Adrenal gland (tissue), 12 donors: ENCODE data around the gene STPG4. TPM values are rescaled to one million over a fixed set of nuclear protein-coding genes. Genes with fewer than 3 reads are reported as not detected.
"Not testable (repeated sequence)": the region's sequence is repeated elsewhere in the genome, so short reads cannot be mapped to it uniquely, and the experiment has no call there.

Experiments used
- DNase-seq, 7 donors: peaks; one replicate each; pipeline ENCODE4 v3.0.0-alpha.2; 2019 to 2020
- H3K27ac ChIP-seq, 5 donors: fragments of 200-600 bp; sonication (generic) in 4 of 5; 1 replicate in 3 of 5; 2 replicates in 2 of 5; pipeline versions ENCODE4 v1.5.1 to v1.8.0; 2016 to 2020; ENCODE audit warnings: mild to moderate bottlenecking in 1 of 5
- H3K27me3 ChIP-seq: fragments of 200-600 bp; 2 replicates; pipeline ENCODE4 v1.8.0; 2021
- H3K36me3 ChIP-seq, 2 donors: fragments of 200-600 bp; replicated peaks in 1 of 2; 1 replicate in 1 of 2; 2 replicates in 1 of 2; pipeline versions ENCODE4 v1.5.1 to v1.8.0; 2018 to 2022
- H3K4me1 ChIP-seq, 2 donors: fragments of 200-600 bp; replicated peaks in 1 of 2; 1 replicate in 1 of 2; 2 replicates in 1 of 2; pipeline versions ENCODE4 v1.5.1 to v1.8.0; 2018 to 2021
- H3K4me3 ChIP-seq, 4 donors: fragments of 200-600 bp; sonication (generic) in 3 of 4; one replicate each; pipeline ENCODE4 v1.5.1; 2016 to 2018
- H3K9me3 ChIP-seq, 3 donors: fragments of 200-600 bp; sonication (generic) in 1 of 3; replicated peaks in 1 of 3; 1 replicate in 2 of 3; 2 replicates in 1 of 3; pipeline versions ENCODE4 v1.5.1 to v1.8.0; 2016 to 2021
- CTCF ChIP-seq, 6 experiments: fragments of 450-650 bp in 4 of 6; fragments of 200-600 bp in 2 of 6; sonication (generic) in 1 of 6; IDR thresholded peaks; 1 replicate in 5 of 6; 2 replicates in 1 of 6; pipeline versions ENCODE4 v1.5.1 to v1.8.0; 2016 to 2021; ENCODE audit warnings: antibody characterized with exemption in 6 of 6, mild to moderate bottlenecking in 2 of 6, moderate library complexity in 1 of 6
- POLR2A ChIP-seq, 2 donors: fragments of 450-650 bp; IDR thresholded peaks; one replicate each; pipeline ENCODE4 v1.6.1; 2017; ENCODE audit warnings: antibody characterized with exemption in 2 of 2, mild to moderate bottlenecking in 2 of 2, moderate library complexity in 1 of 2
- WGBS, 4 donors: extraction: QIAGEN DNeasy Blood & Tissue Kit in 2 of 4; methylation state at CpG; one replicate each; pipeline versions ENCODE4 v1.1.5 to v1.1.7; 2013 to 2017; 5-methylcytosine and 5-hydroxymethylcytosine counted together
- intact Hi-C, 2 donors: fragments of 100-400 bp; cut with DNase I; formaldehyde crosslinking; loops; one replicate each; pipeline versions ENCODE4 v1.14.1 to v1.15.0; 2022 to 2023
- polyA plus RNA-seq, 3 donors: library from polyadenylated mRNA; stranded (reverse); fragments of 200-250 nt in 2 of 3; fragments of 350-450 nt in 1 of 3; fragmentation: Illumina TruSeq in 1 of 3; extraction: RNeasy Lipid Tissue Mini Kit (QIAGEN cat#74804) in 1 of 3; gene quantifications; one replicate each; pipeline ENCODE4 v1.2.3, GENCODE V29; 2013 to 2014
- total RNA-seq, 9 donors: library from RNA; depleted of rRNA in 4 of 9; stranded (reverse); fragments of >200 nt in 4 of 9; fragments of 120-200 nt in 1 of 9; fragmentation: NEBNext Ultra II Directional in 1 of 9; extraction: Animal tissue kit (Norgen Biotek cat#: 25700) in 1 of 9; gene quantifications; one replicate each; pipeline versions ENCODE4 v1.1.0 to v1.2.4, GENCODE V29; 2013 to 2023
- donor health status: healthy with polysubstance abuse.
- donor health status: Bipolar disorder and iron deficiency.
- donor health status: DM: yes; HTN: yes; CAD: no.
- donor health status: DM: no; HTN: no; CAD: no.
- donor health status: DM: no; HTN: no; CAD: no.
- donor health status: DM: yes; HTN: yes; CAD: no.

STPG4 gene
- total and polyA plus RNA-seq, 12 donors = 0.24 to 0.28 TPM; not detected in 10

- whole genome bisulfite sequencing, 4 donors = 9 to 44% (median 27%) methylated on average over 2 of the region's 2 CpGs
- Histone ChIP-seq H3K9me3 (no peaks in the 10 kb centered on the region), H3K36me3 (no peaks in the 10 kb centered on the region), H3K4me3 (no peak overlapping the region), H3K27ac (no peak overlapping the region), H3K27me3 (no peaks in the 10 kb centered on the region), H3K4me1 (peaks cover 0 to 7% of the 10 kb centered on the region in 2 donors)
- TF ChIP-seq CTCF (IDR thresholded peaks at IDR 0.05) (no peak), POLR2A (IDR thresholded peaks at IDR 0.05) (no peak)
- DNase-seq = no peak
- intact Hi-C loops = no loop called here
These were observed 36.5 kb downstream of the STPG4 start for GRCh38 chr2:47118581-47118980.

DNA sequence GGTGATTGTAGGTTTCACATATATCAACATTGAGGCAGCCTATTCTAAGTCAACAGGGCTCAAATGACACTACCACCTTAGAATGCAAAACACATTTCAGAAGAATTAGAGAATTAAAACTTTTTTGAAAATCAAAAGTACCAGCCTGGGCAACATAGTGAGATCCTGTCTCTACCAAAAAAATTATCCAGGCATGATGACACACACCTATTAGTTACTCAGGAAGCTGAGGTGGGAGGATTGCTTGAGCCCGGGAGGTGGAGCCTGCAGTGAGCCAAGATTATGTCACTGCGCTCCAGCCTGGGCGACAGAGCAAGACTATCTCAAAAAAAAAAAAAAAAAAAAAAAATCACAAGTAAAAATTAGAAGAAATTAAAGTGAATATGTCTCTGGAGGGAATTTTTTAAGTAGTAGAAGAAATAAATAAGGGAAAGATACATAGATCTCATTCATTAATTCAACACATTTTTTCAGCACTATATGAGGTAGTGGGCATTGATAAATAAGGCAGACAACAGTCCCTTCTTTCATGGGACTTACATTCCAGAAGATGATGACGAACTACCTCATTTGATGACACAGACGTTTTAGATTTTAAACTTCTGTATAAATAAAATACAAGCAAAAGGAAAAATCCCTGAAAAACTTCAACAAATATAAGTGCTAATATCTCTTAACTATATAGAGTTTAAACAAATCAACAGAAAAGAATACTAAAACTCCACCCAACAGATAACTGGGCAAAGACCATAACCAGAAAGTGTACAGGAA lies 42.3 kb downstream of the STPG4 start:
- H3K36me3 ChIP-seq = no peaks in the 10 kb centered on the region
- H3K4me3 ChIP-seq = no peak overlapping the region
- DNase-seq = no peak
- H3K27ac ChIP-seq = no peak overlapping the region
- TF ChIP-seq CTCF (IDR thresholded peaks at IDR 0.05) (no peak), POLR2A (IDR thresholded peaks at IDR 0.05) (no peak)
- H3K9me3 ChIP-seq = no peaks in the 10 kb centered on the region
- H3K4me1 ChIP-seq = no peaks in the 10 kb centered on the region
- 87 to 94% (median 92%) methylated on average over 5 of the region's 5 CpGs for WGBS, 4 donors
- no peaks in the 10 kb centered on the region for H3K27me3 ChIP-seq
- intact Hi-C loops = no loop called here

GRCh38 chr2:47109680-47110079 lies 45.4 kb downstream of the STPG4 start:
- intact Hi-C loops = no loop called here
- Histone ChIP-seq H3K9me3 (no peaks in the 10 kb centered on the region), H3K27me3 (no peaks in the 10 kb centered on the region), H3K4me1 (no peaks in the 10 kb centered on the region), H3K36me3 (no peaks in the 10 kb centered on the region), H3K4me3 (no peak overlapping the region), H3K27ac (no peak overlapping the region)
- TF ChIP-seq POLR2A (IDR thresholded peaks at IDR 0.05) = no peak
- TF ChIP-seq CTCF (IDR thresholded peaks at IDR 0.05) = no peak
- 83 to 88% (median 85%) methylated on average over 5 of the region's 5 CpGs for WGBS, 4 donors
- no peak for DNase-seq

DNA sequence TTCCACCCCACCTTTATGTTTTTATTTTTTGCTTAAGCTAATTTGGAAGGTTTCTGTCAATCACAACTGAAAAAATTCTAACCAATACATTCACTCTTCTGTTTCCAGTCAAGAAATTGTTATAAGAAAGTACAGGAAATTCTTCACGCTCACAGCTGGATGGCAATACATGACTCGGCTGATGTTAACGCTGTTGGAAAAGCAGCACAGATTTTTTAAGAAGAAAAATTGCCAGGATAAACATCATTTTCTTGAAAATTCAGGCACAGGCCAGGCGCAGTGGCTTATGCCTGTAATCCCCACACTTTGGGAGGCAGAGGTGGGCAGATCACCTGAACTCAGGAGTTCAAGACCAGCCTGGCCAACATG lies 46.1 kb downstream of the STPG4 start:
- Histone ChIP-seq H3K4me1 (no peaks in the 10 kb centered on the region), H3K36me3 (no peaks in the 10 kb centered on the region), H3K4me3 (no peak overlapping the region), H3K27ac (no peak overlapping the region), H3K27me3 (no peaks in the 10 kb centered on the region), H3K9me3 (no peaks in the 10 kb centered on the region)
- intact Hi-C loops = no loop called here
- no peak for DNase-seq
- TF ChIP-seq CTCF (IDR thresholded peaks at IDR 0.05) (no peak), POLR2A (IDR thresholded peaks at IDR 0.05) (no peak)
- 82 to 89% (median 86%) methylated on average over 4 of the region's 4 CpGs for WGBS, 4 donors

DNA sequence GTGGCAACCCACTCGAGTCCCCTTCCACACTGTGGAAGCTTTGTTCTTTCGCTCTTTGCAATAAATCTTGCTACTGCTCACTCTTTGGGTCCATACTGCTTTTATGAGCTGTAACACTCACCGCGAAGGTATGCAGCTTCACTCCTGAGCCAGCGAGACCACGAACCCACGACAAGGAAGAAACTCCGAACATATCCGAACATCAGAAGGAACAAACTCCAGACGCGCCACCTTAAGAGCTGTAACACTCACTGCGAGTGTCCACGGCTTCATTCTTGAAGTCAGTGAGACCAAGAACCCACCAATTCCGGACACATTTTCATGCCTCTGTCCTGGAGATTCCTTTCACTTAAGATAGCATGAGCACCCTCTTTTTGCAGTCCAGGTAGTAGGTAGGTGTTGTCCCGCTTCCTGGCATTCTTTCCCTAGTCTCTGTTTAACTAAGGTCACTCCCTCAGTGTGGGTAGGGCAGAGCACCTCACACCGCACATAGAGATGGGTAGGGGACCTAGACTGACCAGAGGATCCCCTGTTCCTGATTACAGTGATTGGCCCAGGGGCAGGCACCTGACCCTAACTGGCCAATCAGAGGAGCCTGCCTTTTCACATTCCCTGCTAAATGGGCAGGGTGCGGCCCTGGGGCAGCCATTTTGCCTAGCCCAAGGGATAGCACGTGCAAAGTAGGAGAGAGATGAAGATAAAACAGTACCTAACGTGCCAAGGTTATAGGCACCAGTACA lies 46.7 kb downstream of the STPG4 start:
- WGBS, 4 donors = 92 to 97% (median 93%) methylated on average over 17 to 18 of the region's 19 CpGs
- H3K27me3 ChIP-seq, H3K4me3 ChIP-seq, H3K4me1 ChIP-seq, H3K27ac ChIP-seq, DNase-seq, H3K36me3 ChIP-seq, intact Hi-C loops, H3K9me3 ChIP-seq: not testable (repeated sequence)

DNA sequence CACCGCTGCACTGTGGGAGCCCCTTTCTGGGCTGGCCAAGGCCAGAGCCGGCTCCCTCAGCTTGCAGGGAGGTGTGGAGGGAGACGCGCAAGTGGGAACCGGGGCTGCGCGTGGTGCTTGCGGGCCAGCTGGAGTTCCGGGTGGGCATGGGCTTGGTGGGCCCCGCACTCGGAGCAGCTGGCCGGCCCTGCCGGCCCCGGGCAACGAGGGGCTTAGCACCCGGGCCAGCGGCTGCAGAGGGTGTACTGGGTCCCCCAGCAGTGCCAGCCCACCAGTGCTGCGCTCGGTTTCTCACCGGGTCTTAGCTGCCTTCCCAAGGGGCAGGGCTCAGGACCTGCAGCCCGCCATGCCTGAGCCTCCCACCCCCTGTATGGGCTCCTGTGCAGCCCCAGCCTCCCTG lies 47.9 kb downstream of the STPG4 start:
- intact Hi-C loops, H3K27me3 ChIP-seq, H3K4me1 ChIP-seq, H3K4me3 ChIP-seq, DNase-seq, H3K27ac ChIP-seq, H3K9me3 ChIP-seq, H3K36me3 ChIP-seq: not testable (repeated sequence)
- 88 to 100% (median 96%) methylated on average over 8 to 21 of the region's 21 CpGs for WGBS, 4 donors

- H3K27me3 ChIP-seq, H3K36me3 ChIP-seq, H3K27ac ChIP-seq, H3K9me3 ChIP-seq, H3K4me3 ChIP-seq, H3K4me1 ChIP-seq, intact Hi-C loops, DNase-seq: not testable (repeated sequence)
- WGBS, 4 donors = 93 to 97% (median 96%) methylated on average over 3 to 4 of the region's 4 CpGs
These were observed 48.9 kb downstream of the STPG4 start for GRCh38 chr2:47106231-47106630.
